Measurements from ENCODE around the gene LRRC36. TPM values are rescaled to one million over a fixed set of nuclear protein-coding genes. Genes with fewer than 3 reads are reported as not detected.

LRRC36 gene
- total and polyA plus RNA-seq, 2 of the 13 experiments (the other 11 are each of a cell fraction or from before 2014, with no cell fraction given): 0.12 to 0.15 TPM

DNA sequence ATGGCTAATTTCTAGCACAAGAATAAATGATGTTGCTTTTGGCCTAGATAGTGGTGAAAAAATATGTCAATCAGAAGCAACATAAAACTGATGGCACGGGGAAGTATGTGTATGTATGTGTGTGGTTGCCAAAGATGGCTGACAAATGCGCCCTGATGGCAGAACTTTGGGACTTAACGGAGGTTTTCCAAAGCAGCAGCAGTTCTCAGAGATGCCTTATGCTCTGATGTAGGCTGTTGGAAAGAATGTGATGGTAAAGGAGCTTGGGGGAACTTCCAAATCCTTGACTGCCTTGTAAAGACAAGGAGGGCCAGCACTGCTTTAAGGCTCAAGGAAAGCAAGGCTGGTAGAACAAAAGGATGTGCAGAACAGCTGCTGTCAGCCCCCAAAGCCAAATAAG, 16.1 kb upstream of the LRRC36 start (continued):
- TF ChIP-seq FOXA1 (IDR thresholded peaks at IDR 0.05): no peak
- TF ChIP-seq FOXA1 (CRISPR knock-in tag; IDR thresholded peaks at IDR 0.05): no peak
- no peak for TF ChIP-seq ZNF724P (CRISPR knock-in tag; IDR thresholded peaks at IDR 0.05; ENCODE audit: borderline replicate concordance)
- no peak for TF ChIP-seq ZNF317 (CRISPR knock-in tag; IDR thresholded peaks at IDR 0.05)
- no peak for TF ChIP-seq BHLHE40 (IDR thresholded peaks at IDR 0.05; ENCODE audit: low read length)
- TF ChIP-seq, protein P1, sequence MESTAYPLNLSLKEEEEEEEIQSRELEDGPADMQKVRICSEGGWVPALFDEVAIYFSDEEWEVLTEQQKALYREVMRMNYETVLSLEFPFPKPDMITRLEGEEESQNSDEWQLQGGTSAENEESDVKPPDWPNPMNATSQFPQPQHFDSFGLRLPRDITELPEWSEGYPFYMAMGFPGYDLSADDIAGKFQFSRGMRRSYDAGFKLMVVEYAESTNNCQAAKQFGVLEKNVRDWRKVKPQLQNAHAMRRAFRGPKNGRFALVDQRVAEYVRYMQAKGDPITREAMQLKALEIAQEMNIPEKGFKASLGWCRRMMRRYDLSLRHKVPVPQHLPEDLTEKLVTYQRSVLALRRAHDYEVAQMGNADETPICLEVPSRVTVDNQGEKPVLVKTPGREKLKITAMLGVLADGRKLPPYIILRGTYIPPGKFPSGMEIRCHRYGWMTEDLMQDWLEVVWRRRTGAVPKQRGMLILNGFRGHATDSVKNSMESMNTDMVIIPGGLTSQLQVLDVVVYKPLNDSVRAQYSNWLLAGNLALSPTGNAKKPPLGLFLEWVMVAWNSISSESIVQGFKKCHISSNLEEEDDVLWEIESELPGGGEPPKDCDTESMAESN (CRISPR knock-in tag; conservative IDR thresholded peaks at IDR 0.05): no peak

DNA sequence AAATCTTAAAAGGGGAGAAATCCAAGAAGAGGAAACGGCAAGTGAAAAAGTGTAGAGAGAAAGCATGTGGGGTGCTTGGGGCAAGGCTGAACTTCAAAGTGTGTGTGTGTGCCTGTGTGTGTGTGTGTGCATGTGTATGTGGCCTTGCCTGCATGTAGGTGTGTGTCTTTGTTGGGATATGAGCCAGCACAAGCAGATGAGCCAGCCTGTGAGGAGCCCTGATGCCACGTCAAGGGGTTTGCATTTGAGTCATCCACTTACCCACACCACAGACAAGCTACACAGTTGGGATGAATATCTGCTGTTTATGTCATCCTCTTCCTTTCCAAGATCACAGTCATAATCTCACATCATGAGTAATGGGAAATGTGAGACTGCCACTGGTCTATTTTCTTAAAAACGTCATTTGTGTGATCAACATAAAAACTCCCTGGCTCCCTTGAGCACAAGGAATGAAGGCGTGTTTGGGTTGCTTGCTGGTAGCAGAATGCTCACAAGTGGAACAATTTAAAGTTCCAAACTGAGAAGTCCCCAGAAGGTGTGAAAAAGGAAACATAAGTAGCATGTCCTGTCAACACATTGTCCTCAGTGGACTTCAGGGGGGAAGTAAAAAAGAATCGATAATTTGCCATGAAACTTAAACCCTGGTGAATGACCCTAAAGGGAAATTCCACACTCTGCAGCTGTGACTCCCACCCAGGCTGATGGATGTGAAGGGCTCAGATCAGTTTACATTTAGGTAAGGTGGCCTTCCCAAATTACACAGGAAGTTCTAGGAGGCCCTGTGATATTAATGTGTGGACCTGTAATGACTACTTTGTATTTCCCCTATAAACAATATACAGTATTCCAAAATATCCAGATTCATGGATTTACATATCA, 14.8 kb upstream of the LRRC36 start:
- H3K4me3 ChIP-seq (replicated peaks in 1 of 3; ENCODE audit: insufficient read depth in 1 of 3, low read depth in 2 of 3, low read length in 3 of 3): no peak overlapping the region
- H4K20me1 ChIP-seq (ENCODE audit: insufficient read depth, low read length): no peaks in the 10 kb centered on the region
- no peak for ATAC-seq
- TF ChIP-seq ZBTB21 (CRISPR knock-in tag; IDR thresholded peaks at IDR 0.05) (0 out of 2 replicates have a peak, but pooled peaks have one; percentile 20), RFXANK (CRISPR knock-in tag; IDR thresholded peaks at IDR 0.05) (no peak), CREB1 (IDR thresholded peaks at IDR 0.05) (peak; percentile 60; the same call in 1 of the 2 replicates), CREB1 (CRISPR knock-in tag; IDR thresholded peaks at IDR 0.05) (no peak), KDM5B (CRISPR knock-in tag; IDR thresholded peaks at IDR 0.05; ENCODE audit: borderline replicate concordance) (no peak), ZNF766 (CRISPR knock-in tag; IDR thresholded peaks at IDR 0.05; ENCODE audit: borderline replicate concordance) (no peak), MTF2 (CRISPR knock-in tag; IDR thresholded peaks at IDR 0.05; ENCODE audit: borderline replicate concordance) (no peak)
- CTCF ChIA-PET (ENCODE audit: low intra/inter-chr PET ratio, low total read pairs): no interaction called here
- no TSS peak for BruUV-seq (replicated peaks)
- no peaks in the 10 kb centered on the region for H3K9me3 ChIP-seq (ENCODE audit: low read length)
- intact Hi-C loops (cut with micrococcal nuclease; ENCODE audit: unreplicated experiment) (no loop called here), in situ Hi-C loops (cut with HindIII; ENCODE audit: extremely low pct_ligation_motif_present, low pct_unique_long_range_greater_than_20kb) (no loop called here)
- no peak overlapping the region for H3K4me2 ChIP-seq (ENCODE audit: low read depth, low read length)
- peaks cover 18% of the 10 kb centered on the region; the same call in 1 of the 2 replicates for H3K4me1 ChIP-seq (ENCODE audit: insufficient read depth, low read length)
- H3K27me3 ChIP-seq (ENCODE audit: control insufficient read depth in 1 of 2, insufficient read depth in 2 of 2, low read length in 2 of 2): peaks cover 2 to 28% of the 10 kb centered on the region in 2 experiments; a peak in 3 of 5 replicates
- H3K36me3 ChIP-seq (replicated peaks in 1 of 2; ENCODE audit: control insufficient read depth in 1 of 2, insufficient read depth in 2 of 2, low read length in 2 of 2): no peaks in the 10 kb centered on the region
- peak; percentile 28 for DNase-seq (ENCODE audit: low spot score)
- FAIRE-seq: no peak
- H3K79me2 ChIP-seq (ENCODE audit: insufficient read depth, low read length): no peaks in the 10 kb centered on the region
- H3K9ac ChIP-seq (ENCODE audit: insufficient read depth, low read depth, low read length): no peak overlapping the region
- 28% methylated on average over 5 of the region's 5 CpGs for WGBS (ENCODE audit: low lambda C conversion rate)
- POLR2A ChIA-PET: no interaction called here
- no peak overlapping the region for H2AFZ ChIP-seq (ENCODE audit: low read length)
- no peak overlapping the region for H3K27ac ChIP-seq (ENCODE audit: extremely low read length, insufficient read depth, low read length)
